Measurements from ENCODE around the gene ZNF263.

Gene ZNF263

DNA sequence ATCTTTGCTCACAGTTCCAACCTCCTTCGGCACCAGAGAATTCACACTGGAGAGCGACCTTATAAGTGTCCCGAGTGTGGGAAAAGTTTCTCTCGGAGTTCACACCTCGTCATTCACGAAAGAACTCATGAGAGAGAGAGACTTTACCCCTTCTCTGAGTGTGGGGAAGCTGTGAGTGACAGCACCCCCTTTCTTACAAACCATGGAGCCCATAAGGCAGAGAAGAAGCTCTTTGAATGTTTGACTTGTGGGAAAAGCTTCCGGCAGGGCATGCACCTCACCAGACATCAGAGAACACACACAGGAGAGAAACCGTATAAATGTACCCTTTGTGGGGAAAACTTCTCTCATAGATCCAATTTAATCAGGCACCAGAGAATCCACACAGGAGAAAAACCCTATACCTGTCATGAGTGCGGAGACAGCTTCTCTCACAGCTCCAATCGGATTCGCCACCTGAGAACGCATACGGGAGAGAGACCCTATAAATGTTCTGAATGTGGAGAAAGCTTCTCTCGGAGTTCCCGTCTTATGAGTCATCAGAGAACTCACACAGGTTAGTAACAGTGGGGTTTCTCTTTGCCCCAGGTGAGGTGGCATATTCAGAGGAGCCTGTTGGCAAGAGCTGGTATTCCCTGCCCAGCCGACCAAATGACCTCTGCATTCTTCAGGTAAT, 6.8 kb downstream of the ZNF263 start:
- H3K27ac ChIP-seq (ENCODE audit: extremely low read depth, low read depth, low read length): no peak overlapping the region
- H3K36me3 ChIP-seq (ENCODE audit: control insufficient read depth in 2 of 2, insufficient read depth in 1 of 2, low read length in 2 of 2): peaks cover 3 to 87% of the 10 kb centered on the region in 2 experiments; a peak in 2 of 3 replicates
- no peaks in the 10 kb centered on the region for H3K9me3 ChIP-seq (ENCODE audit: control insufficient read depth, insufficient read depth, low read depth, low read length)
- H3K4me3 ChIP-seq (ENCODE audit: low read depth, low read length): no peak overlapping the region
- CTCF ChIA-PET: no interaction called here
- TF ChIP-seq ZNF561 (tag by site-specific recombination; IDR thresholded peaks at IDR 0.05; ENCODE audit: borderline replicate concordance): no peak
- TF ChIP-seq, protein P1, sequence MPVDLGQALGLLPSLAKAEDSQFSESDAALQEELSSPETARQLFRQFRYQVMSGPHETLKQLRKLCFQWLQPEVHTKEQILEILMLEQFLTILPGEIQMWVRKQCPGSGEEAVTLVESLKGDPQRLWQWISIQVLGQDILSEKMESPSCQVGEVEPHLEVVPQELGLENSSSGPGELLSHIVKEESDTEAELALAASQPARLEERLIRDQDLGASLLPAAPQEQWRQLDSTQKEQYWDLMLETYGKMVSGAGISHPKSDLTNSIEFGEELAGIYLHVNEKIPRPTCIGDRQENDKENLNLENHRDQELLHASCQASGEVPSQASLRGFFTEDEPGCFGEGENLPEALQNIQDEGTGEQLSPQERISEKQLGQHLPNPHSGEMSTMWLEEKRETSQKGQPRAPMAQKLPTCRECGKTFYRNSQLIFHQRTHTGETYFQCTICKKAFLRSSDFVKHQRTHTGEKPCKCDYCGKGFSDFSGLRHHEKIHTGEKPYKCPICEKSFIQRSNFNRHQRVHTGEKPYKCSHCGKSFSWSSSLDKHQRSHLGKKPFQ (tag by site-specific recombination; IDR thresholded peaks at IDR 0.05): 0 out of 2 replicates have a peak, but pooled peaks have one; percentile 20
- no peak for TF ChIP-seq ZNF274 (IDR thresholded peaks at IDR 0.05; ENCODE audit: low read length)
- peak; percentile 95 for TF ChIP-seq ZNF274 (tag by site-specific recombination; IDR thresholded peaks at IDR 0.05; ENCODE audit: borderline replicate concordance)
- no peak for TF ChIP-seq ZNF707 (tag by site-specific recombination; IDR thresholded peaks at IDR 0.05)
- peak; percentile 98 for TF ChIP-seq SETDB1 (IDR thresholded peaks at IDR 0.05; ENCODE audit: insufficient read length, low read length)
- POLR2A ChIA-PET: no interaction called here
- no peaks in the 10 kb centered on the region for H3K4me1 ChIP-seq (ENCODE audit: control insufficient read depth, insufficient read depth, low read length)

DNA sequence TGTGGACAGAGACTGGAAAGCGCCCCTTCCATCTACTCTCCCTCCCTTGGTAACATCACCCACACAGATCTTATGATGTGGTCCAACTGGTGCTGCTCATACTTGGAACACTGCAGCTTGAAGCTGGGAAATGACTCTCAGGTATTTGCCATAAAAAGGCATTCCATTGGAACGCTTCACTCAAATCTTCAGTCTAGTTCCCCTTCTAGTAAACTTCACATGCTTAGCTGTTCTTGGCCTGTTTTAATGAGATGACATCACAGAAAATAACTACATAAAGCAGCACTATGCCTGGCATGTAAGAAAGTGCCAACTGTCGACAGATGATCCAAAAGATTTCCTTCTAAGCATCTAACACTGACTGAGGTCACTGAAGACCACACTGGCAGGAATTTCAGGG, 9.3 kb downstream of the ZNF263 start:
- Histone ChIP-seq H3K9me3 (ENCODE audit: control insufficient read depth, insufficient read depth, low read depth, low read length) (no peaks in the 10 kb centered on the region; the same call in 1 of the 2 replicates), H3K36me3 (ENCODE audit: control insufficient read depth in 2 of 2, insufficient read depth in 1 of 2, low read length in 2 of 2) (peaks cover 3 to 72% of the 10 kb centered on the region in 2 experiments; a peak in 2 of 3 replicates), H3K4me1 (ENCODE audit: control insufficient read depth, insufficient read depth, low read length) (no peaks in the 10 kb centered on the region), H3K27ac (ENCODE audit: extremely low read depth, low read depth, low read length) (no peak overlapping the region), H3K4me3 (ENCODE audit: low read depth, low read length) (no peak overlapping the region)
- TF ChIP-seq, protein P2, sequence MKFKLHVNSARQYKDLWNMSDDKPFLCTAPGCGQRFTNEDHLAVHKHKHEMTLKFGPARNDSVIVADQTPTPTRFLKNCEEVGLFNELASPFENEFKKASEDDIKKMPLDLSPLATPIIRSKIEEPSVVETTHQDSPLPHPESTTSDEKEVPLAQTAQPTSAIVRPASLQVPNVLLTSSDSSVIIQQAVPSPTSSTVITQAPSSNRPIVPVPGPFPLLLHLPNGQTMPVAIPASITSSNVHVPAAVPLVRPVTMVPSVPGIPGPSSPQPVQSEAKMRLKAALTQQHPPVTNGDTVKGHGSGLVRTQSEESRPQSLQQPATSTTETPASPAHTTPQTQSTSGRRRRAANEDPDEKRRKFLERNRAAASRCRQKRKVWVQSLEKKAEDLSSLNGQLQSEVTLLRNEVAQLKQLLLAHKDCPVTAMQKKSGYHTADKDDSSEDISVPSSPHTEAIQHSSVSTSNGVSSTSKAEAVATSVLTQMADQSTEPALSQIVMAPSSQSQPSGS (tag by site-specific recombination; IDR thresholded peaks at IDR 0.05; ENCODE audit: low read depth): peak; percentile 44; the same call in 1 of the 2 replicates
- TF ChIP-seq ZNF394 (tag by site-specific recombination; IDR thresholded peaks at IDR 0.05; ENCODE audit: borderline replicate concordance): no peak
- ChIA-PET POLR2A (interaction anchor here (0.7 kb wide), 1 partner anchor 10 kb away, joined by 3 read pairs; no protein-coding TSS in a partner anchor), CTCF (no interaction called here)

DNA sequence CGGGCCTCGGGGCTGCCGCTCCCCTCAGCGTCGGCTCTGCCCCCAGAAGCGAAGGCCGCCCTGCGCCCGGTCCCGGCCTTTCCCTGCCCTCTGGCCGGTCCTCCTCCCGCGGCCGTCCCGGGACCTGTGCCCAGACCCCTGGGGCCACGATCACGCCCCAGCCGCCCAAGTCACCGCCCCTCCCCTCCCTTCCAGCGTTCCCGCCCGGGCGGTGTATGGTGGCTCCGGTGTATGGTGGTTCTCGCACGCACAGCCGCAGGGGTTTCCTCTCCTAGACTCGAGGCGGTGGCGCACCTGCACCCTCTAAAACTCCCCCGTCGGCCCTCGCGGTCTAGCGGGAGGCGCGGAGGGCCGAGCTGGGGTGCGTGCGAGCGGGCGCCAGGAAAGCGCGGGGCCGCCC, 11.9 kb downstream of the ZNF263 start:
- POLR2A ChIA-PET: no interaction called here
- TF ChIP-seq, protein P3, sequence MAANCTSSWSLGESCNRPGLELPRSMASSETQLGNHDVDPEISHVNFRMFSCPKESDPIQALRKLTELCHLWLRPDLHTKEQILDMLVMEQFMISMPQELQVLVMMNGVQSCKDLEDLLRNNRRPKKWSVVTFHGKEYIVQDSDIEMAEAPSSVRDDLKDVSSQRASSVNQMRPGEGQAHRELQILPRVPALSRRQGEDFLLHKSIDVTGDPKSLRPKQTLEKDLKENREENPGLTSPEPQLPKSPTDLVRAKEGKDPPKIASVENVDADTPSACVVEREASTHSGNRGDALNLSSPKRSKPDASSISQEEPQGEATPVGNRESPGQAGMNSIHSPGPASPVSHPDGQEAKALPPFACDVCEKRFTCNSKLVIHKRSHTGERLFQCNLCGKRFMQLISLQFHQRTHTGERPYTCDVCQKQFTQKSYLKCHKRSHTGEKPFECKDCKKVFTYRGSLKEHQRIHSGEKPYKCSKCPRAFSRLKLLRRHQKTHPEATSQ (tag by site-specific recombination; IDR thresholded peaks at IDR 0.05): no peak
- no peak for TF ChIP-seq ZNF394 (tag by site-specific recombination; IDR thresholded peaks at IDR 0.05; ENCODE audit: borderline replicate concordance)
- no peak for TF ChIP-seq ZNF266 (tag by site-specific recombination; IDR thresholded peaks at IDR 0.05; ENCODE audit: low read depth)
- TF ChIP-seq ZNF560 (tag by site-specific recombination; IDR thresholded peaks at IDR 0.05; ENCODE audit: borderline replicate concordance): no peak
- no peak for TF ChIP-seq ZNF48 (tag by site-specific recombination; IDR thresholded peaks at IDR 0.05)
- TF ChIP-seq, protein P4, sequence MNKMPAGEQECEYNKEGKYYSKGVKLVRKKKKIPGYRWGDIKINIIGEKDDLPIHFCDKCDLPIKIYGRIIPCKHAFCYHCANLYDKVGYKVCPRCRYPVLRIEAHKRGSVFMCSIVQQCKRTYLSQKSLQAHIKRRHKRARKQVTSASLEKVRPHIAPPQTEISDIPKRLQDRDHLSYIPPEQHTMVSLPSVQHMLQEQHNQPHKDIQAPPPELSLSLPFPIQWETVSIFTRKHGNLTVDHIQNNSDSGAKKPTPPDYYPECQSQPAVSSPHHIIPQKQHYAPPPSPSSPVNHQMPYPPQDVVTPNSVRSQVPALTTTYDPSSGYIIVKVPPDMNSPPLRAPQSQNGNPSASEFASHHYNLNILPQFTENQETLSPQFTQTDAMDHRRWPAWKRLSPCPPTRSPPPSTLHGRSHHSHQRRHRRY (tag by site-specific recombination; IDR thresholded peaks at IDR 0.05): no peak
- no peak for TF ChIP-seq GLIS1 (tag by site-specific recombination; IDR thresholded peaks at IDR 0.05)
- TF ChIP-seq ZBTB17 (tag by site-specific recombination; IDR thresholded peaks at IDR 0.05): no peak
- no peak for TF ChIP-seq ZNF133 (tag by site-specific recombination; IDR thresholded peaks at IDR 0.05)
- no peak for TF ChIP-seq ZNF112 (tag by site-specific recombination; IDR thresholded peaks at IDR 0.05)
- no peak for TF ChIP-seq ZNF785 (tag by site-specific recombination; IDR thresholded peaks at IDR 0.05)
- TF ChIP-seq, protein P5, sequence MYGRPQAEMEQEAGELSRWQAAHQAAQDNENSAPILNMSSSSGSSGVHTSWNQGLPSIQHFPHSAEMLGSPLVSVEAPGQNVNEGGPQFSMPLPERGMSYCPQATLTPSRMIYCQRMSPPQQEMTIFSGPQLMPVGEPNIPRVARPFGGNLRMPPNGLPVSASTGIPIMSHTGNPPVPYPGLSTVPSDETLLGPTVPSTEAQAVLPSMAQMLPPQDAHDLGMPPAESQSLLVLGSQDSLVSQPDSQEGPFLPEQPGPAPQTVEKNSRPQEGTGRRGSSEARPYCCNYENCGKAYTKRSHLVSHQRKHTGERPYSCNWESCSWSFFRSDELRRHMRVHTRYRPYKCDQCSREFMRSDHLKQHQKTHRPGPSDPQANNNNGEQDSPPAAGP (tag by site-specific recombination; IDR thresholded peaks at IDR 0.05): no peak
- no peak for TF ChIP-seq GLI4 (tag by site-specific recombination; IDR thresholded peaks at IDR 0.05)
- TF ChIP-seq GLI2 (tag by site-specific recombination; IDR thresholded peaks at IDR 0.05; ENCODE audit: borderline replicate concordance, low read depth): no peak
- TF ChIP-seq ZNF341 (tag by site-specific recombination; IDR thresholded peaks at IDR 0.05; ENCODE audit: low read depth): no peak

More for the DNA sequence above, 11.9 kb downstream of the ZNF263 start:
- Histone ChIP-seq H3K36me3 (ENCODE audit: control insufficient read depth in 2 of 2, insufficient read depth in 1 of 2, low read length in 2 of 2) (peaks cover 3 to 54% of the 10 kb centered on the region in 2 experiments; a peak in 1 of 3 replicates), H3K27ac (ENCODE audit: extremely low read depth, low read depth, low read length) (no peak overlapping the region), H3K4me3 (ENCODE audit: low read depth, low read length) (no peak overlapping the region), H3K9me3 (ENCODE audit: control insufficient read depth, insufficient read depth, low read depth, low read length) (no peaks in the 10 kb centered on the region; the same call in 1 of the 2 replicates), H3K4me1 (ENCODE audit: control insufficient read depth, insufficient read depth, low read length) (no peaks in the 10 kb centered on the region)
- CTCF ChIA-PET: no interaction called here

Data from HEK293 (cell line).